ENCODE data around the gene MED10.

MED10 gene, protein sequence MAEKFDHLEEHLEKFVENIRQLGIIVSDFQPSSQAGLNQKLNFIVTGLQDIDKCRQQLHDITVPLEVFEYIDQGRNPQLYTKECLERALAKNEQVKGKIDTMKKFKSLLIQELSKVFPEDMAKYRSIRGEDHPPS

DNA sequence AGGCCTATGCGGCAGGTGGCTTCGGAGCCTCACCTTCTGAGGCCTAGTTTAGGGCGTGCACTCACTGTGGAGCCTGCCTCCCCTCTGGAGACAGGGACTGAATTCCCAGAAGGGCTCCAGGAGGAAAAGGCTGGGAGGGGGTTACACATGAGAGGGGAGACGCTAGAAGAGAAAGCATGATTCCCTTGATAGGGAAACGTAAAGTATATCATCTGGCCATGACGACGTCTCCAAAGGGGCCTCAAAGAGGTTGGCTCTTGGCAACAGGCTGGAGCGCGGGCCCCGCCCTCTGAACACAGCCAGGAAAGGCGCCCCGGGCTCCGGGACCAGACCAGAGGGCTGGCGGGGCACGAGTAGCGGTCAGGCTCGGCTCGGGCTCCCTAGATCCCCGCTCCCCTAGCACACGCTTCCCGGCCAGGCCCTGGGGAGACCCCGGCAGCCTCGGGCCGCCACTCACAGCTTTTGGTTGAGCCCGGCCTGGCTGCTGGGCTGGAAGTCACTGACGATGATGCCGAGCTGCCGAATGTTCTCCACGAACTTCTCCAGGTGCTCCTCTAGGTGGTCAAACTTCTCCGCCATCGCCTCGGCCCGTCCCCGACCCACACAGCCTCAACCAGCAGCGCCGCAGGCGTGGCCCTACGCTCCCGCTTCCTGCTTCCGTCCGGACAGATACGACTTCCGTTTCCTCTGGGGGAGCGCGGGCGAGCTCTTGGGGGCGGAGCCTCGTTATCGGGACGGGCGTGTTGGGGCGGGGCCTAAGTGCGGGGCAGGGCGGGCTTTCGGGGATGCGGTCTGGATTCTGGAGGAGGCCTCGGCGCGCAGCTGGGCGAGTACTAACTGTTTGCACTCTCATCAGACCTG is at the start of gene MED10:
Gene MED10 (minus strand): TSS at position 643 of the 861 bp plus-strand sequence. CDS start 64 bp downstream, at position 579.
- DNase-seq = peak; percentile 97

DNA sequence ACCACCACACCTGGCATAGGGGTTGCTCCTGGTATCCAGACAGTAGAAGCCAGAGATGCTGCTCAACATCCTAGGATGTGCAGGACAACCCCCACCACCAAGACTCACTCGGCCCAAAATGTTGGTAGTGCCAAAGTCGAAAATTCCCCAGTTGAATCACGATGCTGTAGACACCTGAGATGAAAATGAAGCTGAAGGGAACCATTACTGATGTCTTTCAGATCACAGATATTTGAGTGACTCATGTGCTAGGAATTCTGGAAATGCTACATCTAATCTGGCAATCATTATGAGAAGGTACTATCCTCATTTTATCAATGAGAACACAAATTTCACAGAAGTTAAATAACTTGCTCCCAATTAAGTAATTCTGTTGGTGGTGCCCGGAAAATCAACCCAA is 49.3 kb upstream of the MED10 start:
- DNase-seq = no peak

GRCh38 chr5:6424700-6425099 is 46.4 kb upstream of the MED10 start:
- no peak for DNase-seq

GRCh38 chr5:6424110-6424659 is 45.8 kb upstream of the MED10 start:
- no peak for DNase-seq

GRCh38 chr5:6423327-6424109 is 45.2 kb upstream of the MED10 start:
- no peak for DNase-seq

DNA sequence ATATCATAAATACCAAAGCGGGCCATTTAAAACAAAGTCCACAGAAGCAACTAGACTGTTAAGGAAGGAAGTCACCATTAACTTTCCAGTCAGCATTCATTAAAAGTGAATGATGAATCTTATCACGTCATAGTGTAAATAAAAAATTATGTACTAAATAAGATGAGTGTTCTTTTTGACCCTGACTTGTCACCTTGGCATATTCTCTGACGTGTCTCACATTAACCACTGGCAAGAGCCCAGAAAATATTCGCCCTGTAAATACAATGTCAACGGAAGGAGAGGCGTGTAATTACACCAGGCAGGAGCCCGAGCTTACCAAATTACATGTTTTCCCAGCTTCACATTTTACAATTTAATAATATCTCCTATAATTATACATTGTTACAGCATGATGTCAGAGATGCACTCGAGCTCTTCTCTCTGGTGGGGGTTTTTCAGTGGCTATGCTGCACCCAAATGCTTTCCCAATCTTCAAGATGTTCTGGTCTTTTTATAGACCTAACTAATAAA is 41.0 kb upstream of the MED10 start:
- peak; percentile 99 for DNase-seq

GRCh38 chr5:6418679-6419276 is 40.4 kb upstream of the MED10 start:
- DNase-seq = peak; percentile 78

GRCh38 chr5:6417657-6418056 is 39.3 kb upstream of the MED10 start:
- no peak for DNase-seq

- no peak for DNase-seq
These were observed 34.5 kb upstream of the MED10 start for GRCh38 chr5:6412811-6413210.

DNA sequence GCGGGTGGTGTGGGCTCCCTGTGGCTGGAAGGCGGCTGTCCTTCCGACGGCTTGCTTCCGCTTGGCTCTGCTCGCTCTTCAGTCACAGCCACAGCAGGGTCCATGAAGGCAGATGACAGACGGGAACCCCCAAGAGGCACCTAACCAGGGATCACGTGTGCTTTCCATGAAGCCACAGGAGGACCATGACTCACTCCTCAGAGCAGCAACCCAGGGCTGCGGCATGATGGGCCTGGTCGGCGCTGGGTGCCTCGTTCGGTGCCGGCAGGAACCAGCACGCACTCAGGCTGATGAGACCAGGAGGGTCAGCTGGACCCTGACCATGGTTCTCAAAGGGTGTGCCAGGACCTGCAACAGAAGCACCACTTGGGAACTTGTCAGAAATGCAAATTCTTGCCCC is 32.8 kb upstream of the MED10 start:
- DNase-seq = no peak

DNA sequence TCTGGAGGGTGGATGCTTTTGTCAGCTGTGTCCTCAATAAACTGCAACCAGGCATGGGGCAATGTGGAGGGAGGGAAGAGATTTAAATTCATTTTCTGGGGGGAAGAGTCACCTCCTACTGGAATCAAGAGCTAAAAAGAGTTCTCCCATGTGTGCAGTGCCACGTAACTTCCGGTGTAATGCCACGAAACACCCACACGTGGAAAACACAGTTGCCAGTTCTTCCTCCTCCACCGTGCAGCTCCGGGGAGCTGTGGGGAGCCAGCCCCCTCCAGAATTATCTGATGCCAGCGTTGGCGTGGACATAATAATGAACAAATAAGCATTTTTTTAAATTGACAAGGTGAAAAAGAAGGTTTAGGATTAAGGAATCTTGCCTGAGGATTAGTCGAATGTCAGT is 32.1 kb upstream of the MED10 start:
- no peak for DNase-seq

- DNase-seq = no peak
These were observed 30.5 kb upstream of the MED10 start for GRCh38 chr5:6408627-6409446.

DNA sequence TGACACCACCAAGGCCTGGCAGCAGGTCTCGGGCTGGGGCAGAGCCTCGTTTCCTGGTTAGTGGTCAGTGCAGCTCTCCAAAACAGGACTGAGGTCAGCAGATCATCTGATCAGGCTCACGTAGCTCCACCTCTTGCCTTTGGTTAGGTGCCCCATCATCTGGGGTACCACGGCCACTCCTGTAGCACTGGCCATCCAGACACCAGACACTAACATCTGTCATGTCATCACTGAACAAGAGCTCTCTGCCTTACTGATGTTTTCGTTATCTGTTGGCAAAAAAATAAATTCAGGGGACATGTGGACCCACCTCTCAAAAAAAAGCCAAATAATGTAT is 29.9 kb upstream of the MED10 start:
- DNase-seq = no peak

DNA sequence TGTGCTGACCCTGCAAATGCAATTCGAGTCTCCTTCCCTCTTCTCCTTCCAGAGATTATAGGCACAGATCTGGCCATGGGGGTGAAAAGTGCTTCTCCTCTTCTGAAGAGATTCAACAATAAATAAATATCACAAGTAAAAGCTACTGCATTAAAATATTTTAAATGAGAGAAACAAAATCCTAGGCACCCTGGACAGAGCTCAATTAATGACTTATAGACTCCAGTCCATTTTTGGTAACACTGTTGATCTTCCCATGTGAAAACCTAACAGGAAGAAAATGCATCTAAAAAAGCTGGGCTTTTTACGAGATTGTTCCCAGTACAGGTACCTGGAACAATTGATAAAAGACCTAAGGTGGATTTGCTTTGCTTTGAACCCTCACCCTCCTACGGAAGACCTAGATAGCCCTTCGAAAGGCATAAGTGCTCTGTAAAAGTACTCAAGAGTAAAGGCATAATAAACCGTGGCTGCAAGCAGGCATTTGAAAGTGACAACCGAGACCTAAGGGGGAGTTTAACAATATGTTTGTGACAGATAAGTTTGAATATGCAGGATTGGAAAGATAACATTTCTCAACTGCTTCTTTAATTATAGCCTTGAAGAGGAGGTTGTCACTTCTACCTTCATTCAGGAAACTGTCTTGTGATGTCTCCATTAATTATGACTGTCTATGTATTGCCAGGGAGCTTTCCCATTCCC is 29.4 kb upstream of the MED10 start:
- no peak for DNase-seq

- DNase-seq = no peak
These were observed 27.2 kb upstream of the MED10 start for GRCh38 chr5:6405591-6405990.

GRCh38 chr5:6404129-6404528 is 25.8 kb upstream of the MED10 start:
- DNase-seq = no peak

DNA sequence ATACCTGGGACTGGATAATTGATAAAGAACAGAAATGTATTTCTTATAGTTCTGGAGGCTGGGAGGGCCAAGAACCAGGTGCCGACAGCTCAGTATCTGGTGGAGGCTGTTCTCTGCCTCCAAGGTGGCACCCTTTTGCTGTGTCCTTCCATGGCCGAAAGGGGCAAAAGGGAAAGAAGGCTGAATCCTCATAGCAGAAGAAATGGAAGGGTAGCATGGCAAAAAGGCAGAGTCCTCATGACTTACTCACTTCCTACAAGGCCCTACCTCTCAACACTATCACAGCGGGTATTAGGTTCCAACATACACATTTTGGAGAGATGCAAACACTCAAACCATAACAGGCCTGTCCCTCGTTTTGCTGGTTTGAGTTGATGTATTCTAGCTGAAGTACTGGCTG is 25.1 kb upstream of the MED10 start:
- DNase-seq = no peak

- DNase-seq = no peak
These were observed 24.6 kb upstream of the MED10 start for GRCh38 chr5:6402939-6403338.

GRCh38 chr5:6401410-6401809 is 23.1 kb upstream of the MED10 start:
- DNase-seq = no peak

DNA sequence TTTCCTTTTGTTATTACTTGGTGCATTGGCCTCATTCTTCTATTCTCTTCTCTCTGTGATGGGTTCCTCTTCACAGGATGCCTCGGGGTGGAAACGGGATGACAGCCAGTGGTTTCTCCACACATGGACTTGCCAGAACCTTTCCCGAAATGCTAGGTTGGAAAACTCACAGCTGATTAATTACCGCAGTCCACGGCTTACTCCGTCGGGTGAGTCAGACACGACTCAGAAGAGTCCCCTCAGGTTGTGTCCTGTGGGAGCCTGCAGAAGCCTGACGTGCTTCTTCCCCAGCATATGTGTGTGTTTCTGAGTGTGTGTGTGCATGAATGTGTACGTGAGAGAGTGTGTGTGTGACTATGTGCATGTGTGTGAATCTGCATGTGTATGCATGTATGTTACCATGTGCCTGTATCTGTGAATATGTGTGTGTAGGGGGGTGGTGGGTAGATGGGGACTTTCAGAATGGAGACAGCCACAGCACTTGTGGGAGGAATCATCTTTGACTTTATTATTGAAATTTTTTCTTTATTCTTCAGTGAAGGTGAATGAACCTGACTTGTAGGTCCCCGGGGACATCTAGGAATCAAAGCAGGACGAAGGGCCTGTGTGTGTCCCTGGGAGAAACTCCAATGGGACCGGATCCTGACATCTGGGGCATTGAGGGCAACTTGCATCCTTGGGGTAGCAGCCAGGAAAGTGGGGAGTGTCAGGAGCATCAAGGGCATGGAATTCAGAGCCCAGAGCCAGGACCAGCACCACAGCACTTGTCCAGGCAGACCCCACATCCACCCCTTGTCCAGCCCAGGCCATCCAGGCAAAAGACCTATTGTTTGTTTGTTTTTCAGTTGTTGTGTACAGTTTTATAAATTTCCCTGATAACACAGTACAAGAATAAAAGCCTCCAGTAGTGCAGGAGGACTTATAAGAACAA is 21.9 kb upstream of the MED10 start:
- DNase-seq = no peak
